HG03103 (cell line): ENCODE measurements around the gene KRTAP10-3.
"Not testable (repeated sequence)": the region's sequence is repeated elsewhere in the genome, so short reads cannot be mapped to it uniquely, and the experiment has no call there.

ENCODE experiments used
- ATAC-seq: cut with Tn5 transposase; IDR thresholded peaks from one replicate; pipeline ENCODE4 v1.9.1; 2021; ENCODE audit warnings: low read depth; ENCODE audit not compliant: unreplicated experiment

KRTAP10-3 gene

DNA sequence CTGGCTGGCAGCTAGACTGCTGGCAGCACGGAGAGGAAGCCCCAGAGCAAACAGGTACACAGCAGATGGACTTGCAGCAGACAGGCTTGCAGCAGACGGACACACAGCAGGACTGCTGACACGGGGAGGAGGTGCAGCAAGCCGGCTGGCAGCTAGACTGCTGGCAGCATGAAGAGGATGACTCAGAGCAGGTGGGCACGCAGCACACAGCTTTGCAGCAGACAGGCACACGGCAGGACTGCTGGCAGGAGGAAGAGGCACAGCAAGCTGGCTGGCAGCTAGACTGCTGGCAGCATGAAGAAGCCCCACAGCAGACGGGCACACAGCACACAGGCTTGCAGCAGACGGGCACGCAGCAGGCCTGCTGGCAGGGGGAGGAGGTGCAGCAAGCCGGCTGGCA is 7.8 kb downstream of the KRTAP10-3 start:
- ATAC-seq = no peak

DNA sequence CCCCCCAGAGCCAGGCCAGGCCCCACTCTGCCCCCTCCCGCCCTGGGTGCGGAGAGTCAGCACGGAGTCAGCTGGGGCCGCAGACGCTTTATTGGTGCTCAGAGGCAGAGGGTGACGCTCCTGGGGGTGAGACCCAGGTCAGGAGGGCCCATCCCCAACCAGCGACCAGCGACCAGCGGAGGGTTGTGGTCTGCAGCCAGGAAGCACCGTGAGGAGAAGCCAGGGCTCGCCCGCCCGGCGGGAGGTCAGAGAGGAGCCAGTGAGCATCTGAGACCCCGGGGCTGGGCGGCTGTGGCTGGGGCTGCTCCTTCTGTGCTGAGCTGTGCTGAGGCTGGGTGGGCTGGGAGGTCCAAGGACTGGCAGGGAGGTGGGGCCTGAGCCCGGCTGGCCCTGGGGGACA is 8.3 kb downstream of the KRTAP10-3 start:
- not testable (repeated sequence) for ATAC-seq

DNA sequence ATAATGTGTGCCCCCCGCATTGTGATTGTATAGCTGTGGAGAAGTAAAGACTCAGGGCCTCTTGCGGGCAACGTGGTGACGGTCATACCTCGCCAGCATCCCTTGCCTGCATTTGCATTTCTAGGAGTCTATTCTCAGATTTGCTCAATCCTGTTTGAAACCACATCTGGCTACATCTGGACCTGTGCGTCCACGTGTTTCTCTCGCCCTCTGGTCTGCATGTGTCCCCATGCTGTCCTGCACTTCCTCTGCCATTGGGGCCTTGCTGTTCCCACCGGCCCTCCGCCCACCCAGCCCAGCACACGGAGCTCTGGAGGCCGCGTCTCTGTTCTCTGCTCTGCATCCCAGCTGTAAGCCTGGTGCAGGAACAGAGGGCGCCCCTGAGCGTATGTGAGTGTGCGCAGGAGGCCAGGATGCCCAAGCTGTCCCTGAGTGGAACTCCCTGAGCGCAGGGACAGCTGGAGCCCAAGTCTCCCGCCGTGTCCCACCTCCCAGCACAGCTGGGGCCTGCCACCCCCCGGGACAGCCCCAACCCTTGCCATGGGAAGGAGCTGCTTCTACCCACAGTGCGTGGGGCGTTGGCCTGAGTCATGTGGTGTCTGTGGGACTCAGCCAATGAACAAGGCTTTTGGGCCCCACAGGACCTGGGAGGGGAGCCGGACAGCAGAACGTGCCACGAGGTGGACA is 8.9 kb downstream of the KRTAP10-3 start:
- no peak for ATAC-seq

DNA sequence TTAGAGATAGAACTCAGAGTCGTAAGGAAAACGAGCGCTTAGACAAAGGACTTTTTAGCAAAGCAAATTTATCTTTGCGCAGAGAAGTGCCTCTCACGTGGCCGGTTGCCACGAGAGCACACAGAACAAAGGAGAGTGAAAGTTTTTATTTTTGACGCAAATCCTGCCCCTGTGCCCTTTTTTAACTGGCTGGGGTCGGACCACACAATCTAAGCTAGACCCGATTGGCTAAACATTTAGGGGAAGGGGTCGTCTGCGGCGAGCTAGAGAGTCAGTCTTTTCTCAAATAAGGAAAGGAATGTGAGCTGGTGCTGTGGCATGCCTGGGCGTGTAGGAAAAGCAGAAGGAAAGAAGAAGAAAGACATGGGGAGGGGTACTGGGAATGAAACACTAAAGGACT is 9.7 kb downstream of the KRTAP10-3 start:
- no peak for ATAC-seq

DNA sequence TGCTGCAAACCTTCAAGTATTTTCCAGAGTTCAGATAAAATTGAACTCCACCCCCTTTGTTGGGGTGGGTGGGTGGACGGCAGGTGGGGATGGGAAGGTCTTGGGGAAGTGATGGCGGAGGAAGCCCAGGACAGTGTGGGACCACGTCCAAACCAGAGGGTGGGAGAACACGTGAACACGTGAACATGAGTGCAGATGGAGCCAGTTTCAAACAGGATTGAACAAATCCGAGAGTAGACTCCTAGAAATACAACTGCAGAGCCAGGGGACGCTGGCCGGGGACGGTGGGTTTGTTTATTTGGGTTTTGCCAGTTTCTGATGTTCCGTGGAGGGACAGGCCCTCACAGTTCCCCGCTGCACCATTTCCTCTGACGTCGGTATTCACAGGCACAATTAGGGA is 10.2 kb downstream of the KRTAP10-3 start:
- no peak for ATAC-seq

DNA sequence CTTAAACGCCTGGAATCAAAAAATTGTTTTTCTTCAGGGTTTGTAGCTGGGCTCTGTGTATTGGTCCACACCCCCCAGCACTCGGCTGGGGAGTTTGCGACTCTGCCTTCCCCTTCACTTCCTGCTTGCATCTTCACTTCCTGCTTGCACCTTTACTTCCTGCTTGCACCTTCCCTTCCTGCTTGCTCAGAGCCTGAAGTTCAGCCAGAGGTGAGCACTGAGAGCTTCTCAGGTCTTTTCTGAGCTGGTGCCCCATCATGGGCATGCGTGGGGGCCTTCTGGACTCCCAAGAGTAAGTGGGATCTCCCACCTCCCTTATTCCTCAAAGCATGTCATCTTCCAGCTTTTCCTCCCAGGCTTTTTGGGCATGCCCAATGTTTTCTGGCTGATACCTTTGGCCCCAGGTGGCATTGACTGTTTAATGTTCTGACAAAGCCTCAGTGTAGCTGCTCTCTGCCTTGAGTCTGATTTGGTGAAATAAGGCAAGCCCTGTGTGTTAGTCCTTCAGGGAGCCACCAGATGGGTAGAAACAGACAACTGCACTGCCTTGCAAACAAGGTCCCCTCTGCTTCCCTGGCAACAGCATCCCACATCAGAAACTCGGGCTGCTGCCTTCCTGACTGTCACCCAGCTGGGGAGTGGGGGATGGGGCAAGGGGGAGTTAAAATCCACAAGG is 10.8 kb downstream of the KRTAP10-3 start:
- ATAC-seq = no peak

DNA sequence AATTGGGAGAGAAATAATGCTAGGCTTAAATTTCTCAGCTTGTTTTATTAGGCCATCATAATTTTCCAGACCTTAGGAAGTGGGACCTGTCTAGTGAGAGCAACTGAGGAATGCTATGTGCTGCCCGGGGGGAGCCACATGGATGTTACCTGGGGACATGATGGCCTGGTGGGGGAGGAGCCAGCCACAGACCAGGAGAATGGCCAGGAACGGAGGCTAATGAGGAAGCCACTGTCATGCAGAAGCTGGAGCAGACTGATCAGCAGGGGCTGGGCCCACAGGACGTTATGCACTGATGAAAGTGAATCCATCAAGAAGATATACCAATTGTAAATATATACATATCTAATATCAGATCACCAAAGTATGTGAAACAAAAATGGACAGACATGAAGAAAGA is 14.0 kb downstream of the KRTAP10-3 start:
- ATAC-seq = no peak

DNA sequence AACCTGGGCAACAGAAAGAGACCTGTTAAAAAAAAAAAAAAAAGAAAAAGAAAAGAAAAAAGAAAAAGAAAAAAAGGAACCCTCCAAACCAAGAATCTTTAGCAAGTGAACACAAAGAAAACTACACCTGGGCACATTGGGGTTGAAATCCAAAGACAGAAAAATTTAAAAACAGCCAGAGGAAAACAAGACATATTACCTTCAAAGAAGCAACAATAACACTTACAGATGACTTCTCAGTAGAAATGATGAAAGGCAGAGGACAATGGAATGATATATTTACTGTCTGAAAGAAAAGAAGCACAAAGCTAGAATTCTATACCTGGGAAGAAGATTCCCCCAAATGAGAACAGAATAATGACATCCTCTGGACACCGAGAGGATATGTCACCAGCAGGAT is 15.9 kb downstream of the KRTAP10-3 start:
- ATAC-seq = no peak

DNA sequence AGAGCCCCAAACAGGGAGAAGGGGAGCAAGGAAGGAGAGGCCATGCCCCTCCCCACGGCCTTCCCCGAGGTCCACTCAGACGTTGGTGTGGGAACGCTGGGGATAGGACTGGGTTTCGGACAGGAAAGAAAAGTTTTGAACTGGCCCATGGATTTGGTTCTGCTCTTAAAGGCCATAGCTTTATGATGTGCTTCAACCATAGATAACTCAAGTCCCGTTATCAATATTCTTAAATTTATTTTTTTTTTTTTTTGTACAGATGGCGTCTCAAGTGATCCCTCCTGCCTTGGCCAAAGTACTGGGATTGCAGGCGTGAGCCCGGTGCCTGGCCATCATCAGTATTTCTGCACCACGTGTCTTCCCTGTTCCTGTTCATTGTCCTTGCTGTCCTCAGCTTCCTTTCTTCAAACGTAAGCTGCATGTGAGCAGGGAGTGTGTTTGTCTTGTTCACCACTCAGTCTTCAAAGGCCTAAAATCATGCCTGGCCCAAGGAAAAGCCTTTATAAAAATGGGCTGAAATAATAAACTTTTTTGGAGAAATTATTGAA is 17.8 kb downstream of the KRTAP10-3 start:
- no peak for ATAC-seq

DNA sequence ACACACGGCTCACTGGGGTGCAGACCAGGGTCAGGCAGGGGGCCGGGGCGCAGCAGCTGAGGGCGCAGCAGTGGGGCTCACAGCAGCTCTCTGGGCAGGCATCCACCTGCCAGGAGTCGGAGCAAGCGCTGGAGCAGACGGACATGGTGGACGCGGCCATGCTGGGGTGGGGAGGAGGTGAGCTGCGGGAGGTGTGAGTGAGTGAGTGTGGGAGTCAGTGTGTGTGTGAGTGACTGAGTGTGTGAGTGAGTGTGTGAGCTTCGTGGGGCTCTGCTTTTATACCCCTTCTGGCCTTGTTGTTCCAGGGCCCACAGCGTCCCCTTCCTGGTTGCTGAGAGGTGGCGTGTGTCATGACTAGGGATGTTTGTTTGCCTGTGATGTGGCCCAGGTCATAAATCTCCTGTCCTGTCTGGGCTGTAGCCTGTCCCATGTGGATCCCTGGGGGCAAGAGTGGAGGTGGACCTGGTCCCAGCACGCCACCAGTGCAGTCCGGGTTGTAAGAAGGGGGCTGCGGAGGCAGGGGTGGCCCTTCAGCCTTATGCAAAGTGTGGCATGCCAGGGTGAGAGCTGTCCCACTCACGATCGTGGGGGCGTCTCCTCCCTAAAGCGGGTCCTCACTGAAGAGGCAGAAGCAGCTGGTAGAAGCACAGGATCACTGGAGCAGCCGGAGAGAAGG is 18.5 kb downstream of the KRTAP10-3 start, which contains the start of gene KRTAP10-1:
KRTAP10-1 (minus strand) TSS at position 205 of the 676 bp plus-strand sequence; CDS start at position 160, 45 bp downstream.
- no peak for ATAC-seq

DNA sequence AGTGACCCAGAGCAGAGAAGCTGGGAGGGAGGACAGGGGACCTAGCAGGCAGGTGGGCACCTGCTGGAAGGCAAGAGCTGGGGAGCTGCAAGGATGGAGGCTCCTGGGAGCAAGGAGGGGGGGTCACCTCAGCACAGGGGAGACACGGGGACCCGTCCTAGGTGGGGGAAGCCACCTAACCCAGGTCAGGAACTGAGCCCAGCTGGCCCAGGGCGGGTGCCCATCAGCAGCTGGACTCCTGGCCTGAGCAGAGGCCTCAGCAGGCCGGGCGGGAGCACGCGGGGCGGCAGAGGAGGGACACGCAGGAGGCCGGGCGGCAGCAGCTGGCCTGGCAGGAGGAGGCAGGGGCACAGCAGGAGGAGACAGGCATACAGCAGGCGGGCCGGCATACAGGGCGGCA is 19.5 kb downstream of the KRTAP10-3 start:
- no peak for ATAC-seq

DNA sequence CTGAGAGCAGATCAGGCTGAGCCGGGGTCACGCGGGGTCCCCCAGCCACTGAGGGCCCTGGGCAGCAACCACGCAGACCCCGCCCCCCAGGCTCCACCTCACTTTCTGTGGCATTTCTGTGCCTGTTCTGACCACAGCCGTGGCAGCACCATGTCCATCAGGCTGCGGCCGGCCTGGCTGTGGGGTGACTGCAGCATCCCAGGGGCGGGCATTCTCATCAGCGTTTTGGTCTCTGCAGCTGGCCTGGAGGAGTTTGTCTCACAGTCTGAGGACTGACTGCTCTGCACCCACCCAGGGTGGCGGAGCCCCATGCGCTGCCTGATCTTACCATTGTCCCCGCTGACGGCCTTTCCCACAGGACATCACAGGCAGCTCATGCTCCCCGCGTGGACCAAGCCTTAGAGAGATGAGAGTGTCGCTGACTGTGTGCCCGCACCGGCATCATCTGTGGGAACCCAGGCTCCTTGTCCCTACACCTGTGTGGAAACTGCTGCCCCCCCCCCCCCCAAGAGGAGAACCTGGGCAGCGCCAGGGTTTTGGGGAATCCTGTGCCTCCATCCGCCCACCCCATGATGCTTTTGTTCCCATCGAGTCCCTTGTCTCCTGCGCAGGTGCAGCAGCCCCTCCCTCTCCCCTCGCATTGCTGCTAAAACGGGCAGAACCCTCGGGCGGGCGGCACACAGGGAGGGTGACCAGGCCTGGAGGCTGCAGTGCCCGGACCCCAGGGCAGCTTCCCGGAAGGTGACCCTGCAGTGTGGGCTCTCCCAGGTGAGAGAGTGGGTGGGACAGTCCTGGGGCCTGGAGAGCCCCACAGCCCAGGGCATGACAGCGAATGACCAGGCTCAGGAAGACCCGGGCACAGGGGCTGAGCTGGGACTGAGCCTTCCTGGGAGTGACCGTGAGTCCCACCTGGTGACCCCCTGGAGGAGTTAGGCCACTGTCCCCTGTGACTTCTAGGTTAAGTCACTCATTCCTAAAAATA is 20.4 kb downstream of the KRTAP10-3 start:
- ATAC-seq = no peak

DNA sequence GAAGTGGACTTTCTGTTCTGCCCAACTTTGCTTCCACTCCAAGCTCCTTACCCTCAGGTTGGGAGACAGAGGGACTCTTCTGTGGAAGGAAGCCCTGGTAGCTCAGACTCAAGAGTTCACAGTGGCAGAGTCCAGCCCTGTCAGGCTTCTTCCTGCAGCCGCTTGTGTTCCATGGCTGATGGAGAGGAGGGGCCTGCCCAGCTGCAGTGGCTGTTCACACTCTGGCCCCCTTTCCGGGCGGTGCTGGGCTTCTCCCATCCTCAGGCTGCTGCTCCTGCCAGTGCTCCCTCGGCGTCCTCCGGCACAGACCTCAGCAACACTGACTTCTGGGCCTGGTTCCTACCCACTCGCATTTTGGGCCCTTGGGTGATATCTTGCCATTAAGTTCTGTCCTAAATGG is 22.6 kb downstream of the KRTAP10-3 start:
- ATAC-seq = no peak

DNA sequence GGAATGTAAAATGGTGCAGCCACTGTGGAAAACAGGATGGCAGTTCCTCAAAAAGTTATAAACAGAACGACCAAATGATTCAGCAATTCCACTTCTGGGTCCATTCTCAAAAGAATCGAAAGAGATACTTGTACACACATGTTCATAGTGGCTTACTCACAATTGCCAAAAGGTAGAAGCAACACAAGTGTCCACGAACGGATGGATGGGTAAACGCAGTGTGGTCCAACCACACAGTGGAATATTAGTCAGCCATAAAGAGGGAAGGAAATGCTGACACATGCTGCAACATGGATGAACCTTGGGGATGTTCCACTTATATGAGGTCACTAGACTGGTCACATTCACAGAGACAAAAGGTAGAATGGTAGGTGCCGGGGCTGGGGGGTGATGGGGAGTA is 23.9 kb downstream of the KRTAP10-3 start:
- ATAC-seq = no peak

DNA sequence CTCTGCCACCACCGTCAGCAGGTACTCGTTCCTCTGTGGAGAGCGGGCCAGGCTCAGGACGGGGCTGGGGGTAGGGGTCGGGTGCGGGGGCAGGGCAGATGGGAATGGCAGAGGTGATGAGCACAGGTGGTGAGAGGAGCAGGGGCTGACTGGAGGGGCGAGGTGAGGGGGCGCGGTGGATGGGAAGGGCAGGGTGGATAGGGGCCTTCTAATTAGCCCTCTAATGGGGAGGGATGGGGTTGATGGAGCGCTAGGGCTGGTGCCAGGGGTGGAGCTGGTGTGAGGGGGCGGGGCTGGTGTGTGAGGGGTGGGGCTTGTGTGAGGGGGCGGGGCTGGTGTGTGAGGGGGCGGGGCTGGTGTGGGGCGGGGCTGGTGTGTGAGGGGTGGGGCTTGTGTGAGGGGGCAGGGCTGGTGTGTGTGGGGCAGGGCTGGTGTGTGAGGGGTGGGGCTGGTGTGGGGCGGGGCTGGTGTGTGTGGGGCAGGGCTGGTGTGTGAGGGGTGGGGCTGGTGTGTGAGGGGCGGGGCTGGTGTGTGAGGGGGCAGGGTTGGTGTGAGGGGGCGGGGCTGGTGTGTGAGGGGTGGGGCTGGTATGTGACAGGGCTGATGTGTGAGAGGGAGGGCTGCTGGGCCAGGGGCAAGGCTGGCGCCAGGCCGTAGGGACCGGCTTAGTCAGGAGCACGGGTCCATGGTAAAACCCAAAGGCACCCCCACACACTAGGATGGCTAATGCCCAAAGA is 24.5 kb downstream of the KRTAP10-3 start:
- no peak for ATAC-seq

DNA sequence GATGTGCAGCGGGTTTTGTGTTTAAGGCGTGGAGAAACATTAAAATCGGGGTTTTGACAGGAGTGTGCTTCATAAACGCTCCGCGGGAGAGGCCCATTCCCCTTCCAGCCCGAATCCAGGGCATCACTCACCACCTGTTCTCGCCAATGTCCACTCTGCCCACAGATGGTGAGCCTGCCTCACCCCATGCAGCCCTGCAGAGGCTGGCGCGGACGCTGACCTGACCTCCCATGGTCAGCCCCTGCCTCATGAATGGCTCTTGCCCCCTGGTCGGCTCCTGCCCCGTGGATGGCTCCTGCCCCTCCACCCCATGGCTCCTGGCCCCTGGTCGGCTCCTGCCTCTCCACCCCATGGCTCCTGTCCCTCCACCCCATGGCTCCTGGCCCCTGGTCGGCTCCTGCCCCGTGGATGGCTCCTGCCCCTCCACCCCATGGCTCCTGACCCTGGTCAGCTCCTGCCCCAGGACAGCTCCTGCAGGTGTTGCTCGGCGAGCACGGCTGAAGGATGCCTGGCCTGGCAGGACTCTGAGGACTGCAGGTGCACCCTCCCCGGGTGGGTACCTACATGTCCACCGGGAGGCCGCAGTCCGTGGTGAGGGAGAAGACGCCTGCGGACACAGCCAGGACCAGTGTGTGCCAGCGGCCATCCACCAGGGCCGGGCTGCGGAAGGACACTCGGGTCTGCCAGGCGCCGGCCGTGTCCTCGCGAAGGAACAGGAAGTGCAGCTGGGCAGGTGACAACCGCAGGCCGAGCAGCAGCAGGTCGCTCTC is 25.3 kb downstream of the KRTAP10-3 start:
- no peak for ATAC-seq

DNA sequence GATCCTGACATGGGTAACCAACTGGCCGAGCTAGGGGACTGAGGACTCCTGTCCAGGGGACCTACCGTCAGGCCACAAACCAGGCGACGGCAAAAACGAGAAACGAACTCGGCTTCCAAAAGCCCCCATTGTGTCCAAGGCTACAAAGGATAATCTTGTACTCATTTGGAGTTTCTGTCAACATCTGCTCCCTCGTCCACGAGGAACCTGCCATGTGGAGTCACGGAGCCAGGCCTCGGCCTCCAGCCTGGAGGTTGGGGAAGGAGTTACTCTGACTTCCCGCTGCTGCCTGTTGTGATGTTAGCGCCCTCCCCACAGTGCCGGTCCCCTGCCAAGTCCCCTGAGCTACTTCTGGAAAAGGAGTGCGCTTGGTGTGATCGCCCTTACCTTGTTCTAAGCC is 25.9 kb downstream of the KRTAP10-3 start:
- no peak for ATAC-seq

DNA sequence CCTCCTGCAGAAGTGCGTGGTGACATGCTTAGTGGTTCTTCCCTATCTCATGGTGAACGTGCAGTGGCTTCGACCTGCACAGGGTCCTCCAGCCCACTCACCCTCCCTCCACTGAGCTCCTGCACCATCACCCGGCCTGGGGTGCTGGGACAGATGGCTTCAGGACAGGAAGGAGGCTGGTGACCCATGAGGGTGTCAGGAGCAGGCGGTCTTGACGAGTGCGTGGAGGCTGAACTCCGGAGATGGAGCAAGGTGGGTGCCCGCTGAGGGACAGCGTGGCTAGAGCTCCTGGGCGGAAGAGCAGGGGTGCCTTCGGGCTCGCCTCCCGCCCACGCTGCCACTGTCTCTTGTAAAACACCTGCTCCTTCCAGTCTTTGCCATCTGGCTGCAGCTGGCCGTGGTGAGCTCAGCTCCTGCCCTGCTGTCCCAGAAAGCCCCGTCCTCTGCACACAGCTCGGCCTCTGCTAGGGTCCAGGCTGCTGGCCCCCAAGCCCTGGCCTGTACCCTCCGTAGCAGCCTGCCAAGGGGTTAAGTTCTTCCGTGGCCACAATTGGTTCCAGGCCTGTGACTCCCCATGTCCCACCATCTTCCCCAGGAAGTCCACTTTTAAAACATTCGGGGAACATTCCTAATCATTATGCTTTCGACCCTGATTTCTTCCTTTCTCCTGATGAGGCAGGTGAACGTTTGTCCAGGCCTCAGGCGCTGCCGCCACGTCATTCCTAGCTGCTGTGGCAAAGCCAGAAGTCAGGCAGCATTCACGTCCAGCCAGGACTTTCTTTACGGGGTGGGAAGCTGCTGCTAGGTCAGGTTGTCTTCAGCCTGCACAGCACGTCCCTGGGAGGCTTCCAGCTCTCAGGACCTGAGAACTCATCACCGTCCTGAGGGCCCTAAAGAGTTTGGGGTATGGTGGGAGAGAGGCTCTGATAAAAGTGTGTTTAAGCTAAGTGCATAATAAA is 26.7 kb downstream of the KRTAP10-3 start:
- ATAC-seq = no peak
